NCI-H2227 treated with DMSO at 0.1 percent for 48 hours (cell line): ENCODE results near the gene AJUBA.

Experiments used
- DNase-seq: peaks from one replicate; lab custom pipeline; 2025; lab: John Stamatoyannopoulos, UW

The AJUBA gene

DNA sequence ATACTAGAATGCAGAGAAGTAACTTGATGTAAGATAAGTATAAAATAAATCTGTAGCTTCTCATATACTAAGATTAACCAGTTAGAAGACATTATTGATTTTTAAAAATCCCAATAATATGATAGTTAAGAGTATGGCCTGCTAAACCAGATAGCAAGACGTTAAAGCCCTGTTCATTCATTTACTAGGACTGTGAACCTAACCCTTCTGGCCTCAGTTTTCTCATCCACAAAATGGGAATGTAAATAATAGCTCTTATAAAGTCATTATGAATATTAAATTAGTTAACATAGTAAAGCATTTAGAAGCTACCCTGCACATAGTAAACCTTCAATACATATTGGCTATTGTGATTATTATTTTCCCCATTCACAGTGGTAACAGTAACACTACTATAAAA lies 47.2 kb downstream of the AJUBA start:
- no peak for DNase-seq

- no peak for DNase-seq
Measured at GRCh38 chr14:22932146-22932545, 50.2 kb downstream of the AJUBA start.

DNA sequence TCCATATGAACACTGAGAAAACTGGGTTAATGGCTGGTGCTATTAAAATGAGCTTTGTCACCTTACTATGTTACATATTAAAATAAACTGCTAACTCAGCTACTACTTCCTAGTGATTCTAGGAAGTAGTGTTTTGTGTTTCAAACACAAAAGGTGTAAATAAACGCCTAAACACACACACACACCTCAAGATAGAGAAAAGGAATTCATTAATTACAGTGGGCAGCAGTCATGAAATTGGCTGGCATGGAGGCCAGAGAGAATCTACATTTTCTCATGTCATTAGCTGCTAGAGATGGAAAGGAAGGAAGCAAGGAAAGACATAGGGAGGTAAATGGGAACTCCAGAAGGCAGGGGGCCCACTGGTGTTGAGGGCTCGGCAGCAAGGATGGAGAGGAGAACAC lies 52.4 kb downstream of the AJUBA start:
- DNase-seq: no peak

DNA sequence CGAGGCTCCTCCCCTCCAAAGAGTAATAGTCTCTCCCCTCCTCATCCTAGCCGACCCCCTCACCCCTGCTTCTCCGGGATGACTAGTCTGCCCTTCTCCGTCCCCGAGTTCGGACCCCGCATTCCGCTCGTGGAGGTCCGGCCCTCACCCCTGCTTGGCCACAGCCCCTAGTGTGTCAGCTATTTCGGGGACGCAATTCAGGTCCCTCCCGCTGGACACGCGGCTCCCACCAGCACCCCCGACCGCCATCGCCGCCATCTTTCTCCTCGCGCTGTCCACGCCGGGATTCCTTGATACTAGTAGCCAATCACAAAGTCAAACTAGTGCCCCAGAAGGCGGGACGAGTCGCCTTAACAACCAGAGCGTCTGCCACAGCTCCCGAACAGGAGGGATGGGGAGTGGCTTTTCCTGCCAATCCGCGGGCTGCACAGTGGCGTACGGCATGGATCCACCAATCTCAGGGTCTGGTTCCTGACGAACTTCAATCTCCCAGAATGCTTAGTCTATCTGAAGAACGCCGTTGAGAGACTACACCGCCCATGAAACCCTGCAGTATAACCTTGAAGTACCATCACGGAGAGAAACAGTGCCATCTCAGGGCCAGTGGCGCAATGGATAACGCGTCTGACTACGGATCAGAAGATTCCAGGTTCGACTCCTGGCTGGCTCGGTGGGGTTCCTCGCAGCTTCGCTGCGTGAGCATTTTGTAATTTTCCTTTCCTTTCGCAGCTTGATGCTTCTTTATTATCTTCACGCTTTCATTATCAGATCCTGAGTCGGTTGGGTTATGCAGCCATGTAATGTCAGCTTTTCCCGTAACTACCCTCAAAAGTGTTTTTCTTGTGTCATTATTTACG lies 53.0 kb downstream of the AJUBA start, which contains the start of gene PRMT5:
PRMT5 (minus strand) TSS at position 273 of the 857 bp plus-strand sequence; CDS start at position 258, 15 bp downstream.
- DNase-seq: peak; percentile 99

DNA sequence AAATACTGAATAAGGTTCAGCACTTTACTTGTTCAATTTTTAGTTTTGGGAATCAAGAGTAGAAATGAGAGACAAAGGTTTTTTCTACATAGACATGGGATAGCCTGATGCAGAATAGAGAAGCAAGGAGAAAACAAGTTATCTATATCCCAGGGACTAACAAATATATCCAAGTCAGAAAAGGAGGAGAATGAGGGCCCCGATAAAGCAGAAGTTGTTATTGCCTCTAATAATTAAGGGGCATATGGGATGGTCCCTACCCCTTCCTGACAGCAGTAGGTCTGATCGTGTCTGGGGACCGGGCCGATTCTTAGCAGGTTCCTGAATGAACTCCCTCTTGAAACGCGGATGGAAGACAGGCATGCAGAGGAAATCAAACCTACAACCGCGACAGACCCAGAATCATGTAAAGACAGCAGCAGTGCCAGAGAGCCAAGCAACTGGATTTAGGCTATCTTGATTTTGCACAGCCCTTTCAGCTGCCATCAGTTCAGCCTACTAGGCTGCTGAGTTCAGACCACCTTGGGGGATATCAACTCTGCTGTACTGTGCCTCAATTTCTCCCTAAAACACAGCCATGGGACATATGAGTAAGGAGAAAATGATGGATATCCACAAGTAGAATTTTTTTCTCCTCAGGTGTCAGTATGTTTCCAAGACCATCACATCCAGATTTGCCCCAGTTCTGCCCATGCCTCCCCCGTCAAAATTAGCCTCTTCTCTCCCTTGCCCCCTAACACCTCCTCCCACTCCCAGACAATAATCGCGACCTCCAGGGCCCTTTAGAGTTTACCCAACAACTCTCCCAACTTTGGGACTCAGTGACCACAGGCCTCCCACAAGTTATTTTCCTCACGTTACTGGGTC lies 53.9 kb downstream of the AJUBA start:
- no peak for DNase-seq

DNA sequence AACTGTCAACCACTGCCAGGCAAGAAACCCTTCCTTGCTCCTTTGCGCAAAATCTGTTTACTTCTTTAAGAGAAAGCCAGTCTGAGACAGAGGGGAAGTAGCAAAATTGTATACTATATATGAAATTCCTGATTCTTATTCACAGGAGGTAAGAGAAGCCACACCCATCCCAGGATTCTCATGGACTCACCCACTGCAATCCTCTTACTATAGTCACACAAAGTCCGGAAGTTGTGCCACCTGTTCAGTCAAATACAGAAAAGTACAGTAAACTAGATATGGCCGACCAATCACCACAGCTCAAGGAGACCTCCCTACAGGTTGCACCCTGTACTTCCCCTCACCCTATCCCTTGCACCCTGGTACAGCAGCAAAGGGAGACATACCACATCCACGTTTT lies 56.0 kb downstream of the AJUBA start:
- DNase-seq: no peak

DNA sequence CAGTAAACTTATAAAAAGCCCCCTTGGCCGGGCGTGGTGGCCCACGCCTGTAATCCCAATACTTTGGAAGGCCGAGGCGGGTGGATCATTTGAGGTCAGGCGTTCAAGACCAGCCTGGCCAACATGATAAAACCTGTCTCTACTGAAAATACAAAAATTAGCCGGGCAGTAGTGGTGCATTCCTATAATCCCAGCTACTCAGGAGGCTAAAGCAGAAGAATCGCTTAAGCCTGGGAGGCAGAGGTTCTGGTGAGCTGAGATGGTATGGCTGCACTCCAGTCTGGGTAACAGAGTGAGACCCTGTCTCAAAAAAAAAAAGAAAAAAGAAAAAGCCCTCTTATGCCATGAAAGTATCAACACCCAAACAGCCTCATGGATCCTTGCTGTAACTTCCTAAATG lies 56.8 kb downstream of the AJUBA start:
- no peak for DNase-seq

GRCh38 chr14:22923746-22924145 lies 58.6 kb downstream of the AJUBA start:
- DNase-seq: no peak

DNA sequence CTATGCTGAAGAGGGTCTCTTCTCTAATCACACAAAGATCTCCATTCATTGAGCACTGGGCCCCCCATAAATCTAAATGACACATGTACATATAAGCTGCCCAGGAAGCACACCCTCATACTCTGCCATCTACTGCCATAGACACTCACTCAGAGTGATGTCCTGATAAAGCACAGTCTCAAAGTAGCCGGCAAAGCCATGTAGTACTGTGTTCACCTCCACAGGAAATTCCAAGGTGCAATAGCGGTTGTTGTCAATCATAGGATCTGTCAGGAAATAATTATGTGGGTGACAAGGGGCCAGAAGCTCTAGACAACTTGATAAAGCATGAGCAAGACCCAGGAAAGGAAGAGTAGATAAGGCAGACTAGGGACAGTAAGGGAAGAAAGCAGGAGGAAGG lies 60.1 kb downstream of the AJUBA start:
- DNase-seq: no peak
